Bronchial epithelial cell (primary cell): Measurements from ENCODE around the gene PRKAG2. TPM values are rescaled to one million over a fixed set of nuclear protein-coding genes. Genes with fewer than 3 reads are reported as not detected.

Experiments
- DNase-seq: peaks from one replicate; pipeline ENCODE4 v3.0.0-alpha.2; 2010; ENCODE audit warnings: low read depth
- FAIRE-seq: peaks from 2 replicates; lab custom pipeline; 2011; peaks lifted over from hg19 to GRCh38; lab: Jason Lieb, UNC
- H3K27me3 ChIP-seq: 2 replicates; pipeline ENCODE4 v1.5.1; 2011; ENCODE audit warnings: low read length; ENCODE audit not compliant: control insufficient read depth, insufficient read depth
- H3K36me3 ChIP-seq: 2 replicates; pipeline ENCODE4 v1.5.1; 2011; ENCODE audit warnings: low read length; ENCODE audit not compliant: control insufficient read depth, insufficient read depth
- H3K4me3 ChIP-seq: 2 replicates; pipeline ENCODE4 v1.5.1; 2011; ENCODE audit warnings: mild to moderate bottlenecking, low read depth, low read length, control low read depth
- total RNA-seq: library from RNA; depleted of rRNA; stranded (reverse); fragments of >200 nt; gene quantifications from 2 replicates; pipeline ENCODE4 v1.2.1, GENCODE V29; 2014
- TF ChIP-seq, protein P1 (sequence below): IDR thresholded peaks from 2 replicates; pipeline ENCODE4 v1.5.1; 2011; ENCODE audit warnings: mild to moderate bottlenecking, moderate library complexity, low read length, control low read depth, inconsistent platforms; ENCODE audit not compliant: insufficient read depth, severe bottlenecking

Gene PRKAG2
- total RNA-seq, 1 donor from 2014 or later = 24.5 TPM

DNA sequence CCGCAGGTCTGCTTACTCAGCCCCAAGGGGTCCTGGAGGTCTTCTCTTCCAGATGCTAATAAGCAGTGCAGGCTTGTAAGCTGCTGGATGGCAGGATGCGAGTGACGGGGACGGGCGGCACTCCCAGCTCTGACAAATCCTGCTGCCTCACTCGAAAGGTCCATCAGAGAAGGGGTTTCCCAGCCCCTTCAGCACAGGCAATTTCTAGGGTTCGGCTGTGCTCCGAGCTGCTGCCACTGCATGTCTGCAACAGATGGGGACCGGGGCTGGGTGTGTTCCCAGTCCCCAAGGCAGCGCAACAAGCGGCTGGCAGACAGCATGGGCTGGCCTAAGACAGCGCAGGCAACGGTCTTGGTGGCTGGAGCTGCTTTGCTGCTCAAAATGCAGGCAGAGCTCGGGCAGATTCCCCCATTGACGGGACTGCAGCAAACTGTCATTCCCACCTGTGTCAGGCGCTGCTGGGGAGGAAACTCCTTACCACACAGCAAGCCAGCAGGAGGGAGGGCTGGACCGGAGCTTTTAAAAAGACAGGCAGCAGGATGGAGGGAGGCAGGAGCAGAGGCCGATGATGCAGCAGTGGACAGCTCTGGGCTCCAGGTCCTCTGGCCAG, 62.4 kb downstream of the PRKAG2 start:
- Histone ChIP-seq H3K27me3 (peaks cover 6% of the 10 kb centered on the region), H3K4me3 (no peak overlapping the region), H3K36me3 (no peaks in the 10 kb centered on the region)
- no peak for DNase-seq
- TF ChIP-seq, protein P1, sequence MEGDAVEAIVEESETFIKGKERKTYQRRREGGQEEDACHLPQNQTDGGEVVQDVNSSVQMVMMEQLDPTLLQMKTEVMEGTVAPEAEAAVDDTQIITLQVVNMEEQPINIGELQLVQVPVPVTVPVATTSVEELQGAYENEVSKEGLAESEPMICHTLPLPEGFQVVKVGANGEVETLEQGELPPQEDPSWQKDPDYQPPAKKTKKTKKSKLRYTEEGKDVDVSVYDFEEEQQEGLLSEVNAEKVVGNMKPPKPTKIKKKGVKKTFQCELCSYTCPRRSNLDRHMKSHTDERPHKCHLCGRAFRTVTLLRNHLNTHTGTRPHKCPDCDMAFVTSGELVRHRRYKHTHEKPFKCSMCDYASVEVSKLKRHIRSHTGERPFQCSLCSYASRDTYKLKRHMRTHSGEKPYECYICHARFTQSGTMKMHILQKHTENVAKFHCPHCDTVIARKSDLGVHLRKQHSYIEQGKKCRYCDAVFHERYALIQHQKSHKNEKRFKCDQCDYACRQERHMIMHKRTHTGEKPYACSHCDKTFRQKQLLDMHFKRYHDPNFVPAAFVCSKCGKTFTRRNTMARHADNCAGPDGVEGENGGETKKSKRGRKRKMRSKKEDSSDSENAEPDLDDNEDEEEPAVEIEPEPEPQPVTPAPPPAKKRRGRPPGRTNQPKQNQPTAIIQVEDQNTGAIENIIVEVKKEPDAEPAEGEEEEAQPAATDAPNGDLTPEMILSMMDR = no peak
- FAIRE-seq = no peak

DNA sequence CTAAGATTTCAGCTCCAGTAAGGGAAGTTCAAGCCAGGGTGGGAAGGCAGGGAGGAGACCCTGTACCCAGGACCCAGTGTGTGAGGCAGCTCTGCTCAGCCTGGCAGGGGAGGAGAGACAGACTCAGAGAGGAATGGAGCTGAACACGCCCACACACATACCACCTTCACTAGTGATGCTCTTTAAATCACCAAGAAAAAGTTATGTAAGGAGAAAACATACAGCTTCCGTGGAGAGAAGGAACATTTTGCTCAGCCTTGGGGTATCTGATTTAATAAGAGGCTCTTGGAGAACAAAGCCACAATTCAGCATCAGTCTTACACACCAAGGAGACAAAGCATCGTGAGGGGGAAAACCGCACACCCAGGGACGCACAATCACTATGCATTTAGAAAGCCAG, 62.9 kb downstream of the PRKAG2 start:
- Histone ChIP-seq H3K27me3 (peaks cover 6% of the 10 kb centered on the region), H3K4me3 (no peak overlapping the region), H3K36me3 (no peaks in the 10 kb centered on the region)
- no peak for DNase-seq
- TF ChIP-seq, protein P1 = no peak
- no peak for FAIRE-seq

DNA sequence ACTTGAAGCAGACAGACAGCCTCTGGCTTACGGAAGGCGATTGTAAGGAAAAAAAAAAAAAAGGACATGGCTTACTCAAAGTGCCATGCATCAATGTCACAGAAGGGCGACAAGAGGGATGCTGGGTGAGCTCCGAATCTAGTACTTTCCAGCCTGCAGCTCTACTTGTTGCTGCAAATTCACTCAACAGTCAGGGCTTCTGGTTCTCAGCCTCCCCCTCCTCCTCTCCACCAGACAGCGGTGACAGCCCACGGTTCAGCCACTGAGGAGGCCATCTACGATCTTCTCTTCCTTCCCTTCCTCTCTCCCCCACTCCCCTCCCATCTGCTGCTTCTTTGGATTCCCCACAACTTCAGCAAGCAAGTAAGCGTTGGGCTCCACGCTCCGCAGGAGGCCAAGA, 63.5 kb downstream of the PRKAG2 start:
- H3K36me3 ChIP-seq = no peaks in the 10 kb centered on the region
- TF ChIP-seq, protein P1 = no peak
- H3K4me3 ChIP-seq = no peak overlapping the region
- FAIRE-seq = no peak
- peaks cover 6% of the 10 kb centered on the region for H3K27me3 ChIP-seq
- no peak for DNase-seq

DNA sequence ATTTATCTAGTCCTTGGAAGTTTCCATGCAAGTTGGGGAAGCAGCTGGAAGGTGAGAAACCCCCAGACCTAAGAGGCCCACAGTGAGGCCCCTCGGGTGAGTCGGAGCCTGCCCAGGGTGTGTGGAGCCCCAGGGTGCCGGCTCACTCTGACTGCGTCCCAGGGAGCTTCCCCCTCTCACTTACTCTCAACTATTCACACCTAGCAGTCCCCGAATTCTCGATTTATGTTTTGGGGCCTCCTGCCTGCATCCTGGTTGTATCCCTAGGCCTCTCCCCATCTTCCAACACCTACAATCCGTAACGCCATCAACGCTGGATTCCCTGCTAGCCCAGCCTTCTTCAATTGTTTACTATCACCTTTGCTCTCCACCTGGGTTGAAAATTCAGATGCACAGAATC, 63.9 kb downstream of the PRKAG2 start:
- no peak for FAIRE-seq
- DNase-seq = no peak
- TF ChIP-seq, protein P1 = no peak
- Histone ChIP-seq H3K27me3 (peaks cover 6% of the 10 kb centered on the region), H3K36me3 (no peaks in the 10 kb centered on the region), H3K4me3 (no peak overlapping the region)

DNA sequence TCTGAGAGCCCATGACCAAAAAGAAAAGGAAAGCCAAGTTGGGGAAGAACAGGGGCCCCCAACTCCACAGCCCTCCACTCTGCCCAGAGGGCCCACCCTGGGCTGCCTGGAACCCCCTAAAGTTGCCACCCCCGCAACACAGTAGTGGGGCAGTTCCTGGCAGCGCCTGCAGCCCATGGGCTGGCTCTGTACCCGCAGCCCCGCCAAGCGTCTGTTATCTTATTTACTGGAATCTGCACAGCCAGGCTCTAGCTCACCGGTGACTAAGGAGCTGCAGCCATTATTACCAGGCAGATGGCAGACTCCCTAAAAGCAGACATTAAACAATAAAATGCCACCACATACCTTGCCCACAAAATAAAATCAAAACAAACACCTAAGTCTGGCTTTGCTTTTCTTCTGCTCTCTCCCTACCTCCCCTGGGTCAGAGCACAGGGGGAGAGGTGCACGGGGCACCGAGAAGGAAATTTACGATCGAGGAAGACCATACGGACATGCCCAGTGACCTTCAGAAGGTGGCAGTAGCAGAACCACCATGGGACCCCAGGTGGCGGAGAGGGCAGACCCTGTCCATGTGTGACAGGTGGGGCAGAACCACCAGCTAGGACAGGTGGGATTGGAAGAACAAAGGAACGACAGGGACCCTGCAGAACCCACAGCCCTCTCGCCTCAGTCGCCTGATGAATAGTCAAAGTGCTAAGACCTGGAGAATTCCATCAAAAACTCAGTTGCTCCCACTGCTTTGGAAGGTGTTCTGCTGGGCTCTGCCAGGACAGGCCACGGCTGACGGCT, 66.3 kb downstream of the PRKAG2 start:
- no peak for FAIRE-seq
- TF ChIP-seq, protein P1 = no peak
- Histone ChIP-seq H3K36me3 (no peaks in the 10 kb centered on the region), H3K27me3 (peaks cover 6% of the 10 kb centered on the region), H3K4me3 (no peak overlapping the region)
- DNase-seq = no peak

DNA sequence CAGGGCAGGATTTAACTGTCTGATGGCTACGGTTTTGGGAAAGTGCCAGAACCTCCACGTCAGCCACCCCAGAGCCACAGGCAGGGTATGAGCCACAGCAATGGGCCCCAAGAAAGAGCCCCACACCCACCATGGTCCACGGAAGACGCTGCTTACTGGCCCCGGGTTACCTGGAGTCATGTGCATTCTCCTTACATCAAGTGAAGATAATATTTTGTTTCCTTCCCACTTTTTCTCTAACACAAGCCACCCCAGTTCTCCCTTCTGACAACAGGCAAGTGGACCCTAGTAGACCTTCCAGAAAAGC, 67.1 kb downstream of the PRKAG2 start:
- H3K4me3 ChIP-seq = no peak overlapping the region
- H3K27me3 ChIP-seq = peaks cover 6% of the 10 kb centered on the region
- FAIRE-seq (no peak), DNase-seq (no peak)
- TF ChIP-seq, protein P1 = no peak
- no peaks in the 10 kb centered on the region for H3K36me3 ChIP-seq
